IPS DF 6.9 (cell line): ENCODE results near the gene BABAM2.

Experiments used
- DNase-seq: peaks from one replicate; pipeline ENCODE4 v3.0.0-alpha.2; 2013; ENCODE audit warnings: low read depth, low spot score
- H3K27ac ChIP-seq: one replicate; pipeline ENCODE4 v1.5.1; 2013; ENCODE audit warnings: low read length, control low read depth
- H3K27me3 ChIP-seq: 2 replicates; pipeline ENCODE4 v1.6.1; 2013; ENCODE audit warnings: mild to moderate bottlenecking, low read length; ENCODE audit not compliant: control insufficient read depth, insufficient read depth
- H3K36me3 ChIP-seq: 2 replicates; pipeline ENCODE4 v1.6.1; 2013; ENCODE audit warnings: low read length; ENCODE audit not compliant: control insufficient read depth, insufficient read depth
- H3K4me1 ChIP-seq: 2 replicates; pipeline ENCODE4 v1.6.1; 2013; ENCODE audit warnings: low read length; ENCODE audit not compliant: control insufficient read depth, insufficient read depth
- H3K4me3 ChIP-seq: 2 replicates; pipeline ENCODE4 v1.5.1; 2013; ENCODE audit warnings: mild to moderate bottlenecking, low read length
- H3K9me3 ChIP-seq: 2 replicates; pipeline ENCODE4 v1.6.1; 2013; ENCODE audit warnings: low read length, inconsistent platforms; ENCODE audit not compliant: control insufficient read depth, insufficient read depth
- WGBS: extraction: QIAGEN DNeasy Blood & Tissue Kit; methylation state at CpG from one replicate; pipeline ENCODE4 v1.1.7; 2013; ENCODE audit warnings: mixed read lengths, missing lambda C conversion rate; ENCODE audit not compliant: insufficient read length, insufficient coverage; 5-methylcytosine and 5-hydroxymethylcytosine counted together

BABAM2 gene

DNA sequence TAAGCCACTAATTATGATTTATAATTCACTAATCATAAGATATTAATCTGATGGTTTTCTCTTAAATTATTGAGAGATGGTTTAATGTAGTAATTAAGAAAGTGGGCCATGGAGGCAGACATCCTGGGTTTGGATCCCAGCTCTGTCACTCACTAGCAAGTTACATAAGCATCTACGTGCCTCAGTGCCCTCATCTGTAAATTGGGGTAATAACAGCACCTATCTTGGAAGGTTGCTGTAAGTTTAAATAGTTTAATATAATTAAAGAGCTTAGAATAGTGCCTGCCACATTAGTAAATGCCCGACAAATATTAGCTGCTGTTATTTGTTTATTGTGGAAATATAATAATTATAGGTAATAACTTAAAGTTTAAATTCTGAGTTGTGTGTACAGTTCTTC lies 30.9 kb downstream of the BABAM2 start:
- Histone ChIP-seq H3K4me1 (no peaks in the 10 kb centered on the region; the same call in 1 of the 2 replicates), H3K27ac (no peak overlapping the region), H3K36me3 (no peaks in the 10 kb centered on the region), H3K9me3 (no peaks in the 10 kb centered on the region), H3K27me3 (no peaks in the 10 kb centered on the region), H3K4me3 (no peak overlapping the region)
- no peak for DNase-seq
- WGBS, result no CpG with 5 or more reads among the region's 2 CpGs

- no peak overlapping the region for H3K27ac ChIP-seq
- no peaks in the 10 kb centered on the region for H3K36me3 ChIP-seq
- H3K9me3 ChIP-seq, result no peaks in the 10 kb centered on the region
- H3K27me3 ChIP-seq, result no peaks in the 10 kb centered on the region
- H3K4me1 ChIP-seq, result no peaks in the 10 kb centered on the region
- WGBS, result no CpG with 5 or more reads among the region's 6 CpGs
- H3K4me3 ChIP-seq, result no peak overlapping the region
- DNase-seq, result no peak
Observed at GRCh38 chr2:27921880-27922547, 31.5 kb downstream of the BABAM2 start.

GRCh38 chr2:27922842-27923241 lies 32.3 kb downstream of the BABAM2 start:
- H3K27me3 ChIP-seq, result no peaks in the 10 kb centered on the region
- no CpG with 5 or more reads among the region's 1 CpG for WGBS
- H3K27ac ChIP-seq, result no peak overlapping the region
- H3K36me3 ChIP-seq, result no peaks in the 10 kb centered on the region
- no peaks in the 10 kb centered on the region for H3K4me1 ChIP-seq
- H3K4me3 ChIP-seq, result no peak overlapping the region
- H3K9me3 ChIP-seq, result no peaks in the 10 kb centered on the region
- DNase-seq, result no peak

GRCh38 chr2:27925766-27926472 lies 35.4 kb downstream of the BABAM2 start:
- H3K27ac ChIP-seq, result no peak overlapping the region
- no CpG with 5 or more reads among the region's 4 CpGs for WGBS
- no peaks in the 10 kb centered on the region for H3K4me1 ChIP-seq
- no peaks in the 10 kb centered on the region for H3K27me3 ChIP-seq
- H3K36me3 ChIP-seq, result no peaks in the 10 kb centered on the region
- H3K4me3 ChIP-seq, result no peak overlapping the region
- no peaks in the 10 kb centered on the region for H3K9me3 ChIP-seq
- no peak for DNase-seq

DNA sequence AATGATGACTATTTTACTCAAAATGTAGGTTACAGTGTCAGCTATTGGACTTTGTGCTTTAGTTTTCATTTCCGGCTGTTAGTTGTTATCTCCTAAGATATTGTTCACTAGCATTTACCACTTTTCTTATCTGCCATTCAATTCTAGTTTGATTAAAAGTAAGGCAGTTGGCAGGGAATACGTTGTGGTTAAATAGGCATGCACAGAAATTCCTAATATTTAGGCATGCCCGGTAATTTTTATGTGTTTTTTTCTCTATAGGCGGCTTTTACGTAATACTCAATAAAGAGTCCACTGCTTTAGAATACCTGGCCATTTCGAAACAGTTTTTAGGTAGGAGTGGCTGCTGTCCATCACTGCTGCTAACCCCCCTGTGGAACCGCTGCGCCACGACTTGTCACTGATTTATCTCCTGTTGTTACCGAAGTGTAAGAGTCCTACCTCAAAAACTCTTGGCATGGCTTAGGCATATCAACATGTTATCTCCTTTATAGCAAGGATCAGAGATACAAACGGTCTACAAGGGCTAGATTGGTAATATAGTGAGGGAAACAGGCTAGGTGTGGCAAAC lies 39.5 kb downstream of the BABAM2 start:
- Histone ChIP-seq H3K4me3 (no peak overlapping the region), H3K27ac (no peak overlapping the region), H3K36me3 (no peaks in the 10 kb centered on the region), H3K27me3 (no peaks in the 10 kb centered on the region), H3K4me1 (no peaks in the 10 kb centered on the region), H3K9me3 (no peaks in the 10 kb centered on the region)
- DNase-seq, result no peak
- WGBS, result no CpG with 5 or more reads among the region's 11 CpGs

GRCh38 chr2:27931361-27931950 lies 40.9 kb downstream of the BABAM2 start:
- no peaks in the 10 kb centered on the region for H3K4me1 ChIP-seq
- H3K36me3 ChIP-seq, result no peaks in the 10 kb centered on the region
- H3K27me3 ChIP-seq, result no peaks in the 10 kb centered on the region
- no peaks in the 10 kb centered on the region for H3K9me3 ChIP-seq
- H3K27ac ChIP-seq, result no peak overlapping the region
- H3K4me3 ChIP-seq, result no peak overlapping the region
- DNase-seq, result no peak
- WGBS, result no CpG with 5 or more reads among the region's 4 CpGs

GRCh38 chr2:27932396-27932795 lies 41.9 kb downstream of the BABAM2 start:
- no CpG with 5 or more reads among the region's 2 CpGs for WGBS
- Histone ChIP-seq H3K4me3 (no peak overlapping the region), H3K27me3 (no peaks in the 10 kb centered on the region), H3K27ac (no peak overlapping the region), H3K4me1 (no peaks in the 10 kb centered on the region), H3K9me3 (no peaks in the 10 kb centered on the region), H3K36me3 (no peaks in the 10 kb centered on the region)
- DNase-seq, result no peak

- H3K4me3 ChIP-seq, result no peak overlapping the region
- no peaks in the 10 kb centered on the region for H3K36me3 ChIP-seq
- no CpG with 5 or more reads among the region's 3 CpGs for WGBS
- H3K27me3 ChIP-seq, result no peaks in the 10 kb centered on the region
- H3K9me3 ChIP-seq, result no peaks in the 10 kb centered on the region
- no peak for DNase-seq
- H3K4me1 ChIP-seq, result no peaks in the 10 kb centered on the region
- no peak overlapping the region for H3K27ac ChIP-seq
Observed at GRCh38 chr2:27935026-27935425, 44.5 kb downstream of the BABAM2 start.

DNA sequence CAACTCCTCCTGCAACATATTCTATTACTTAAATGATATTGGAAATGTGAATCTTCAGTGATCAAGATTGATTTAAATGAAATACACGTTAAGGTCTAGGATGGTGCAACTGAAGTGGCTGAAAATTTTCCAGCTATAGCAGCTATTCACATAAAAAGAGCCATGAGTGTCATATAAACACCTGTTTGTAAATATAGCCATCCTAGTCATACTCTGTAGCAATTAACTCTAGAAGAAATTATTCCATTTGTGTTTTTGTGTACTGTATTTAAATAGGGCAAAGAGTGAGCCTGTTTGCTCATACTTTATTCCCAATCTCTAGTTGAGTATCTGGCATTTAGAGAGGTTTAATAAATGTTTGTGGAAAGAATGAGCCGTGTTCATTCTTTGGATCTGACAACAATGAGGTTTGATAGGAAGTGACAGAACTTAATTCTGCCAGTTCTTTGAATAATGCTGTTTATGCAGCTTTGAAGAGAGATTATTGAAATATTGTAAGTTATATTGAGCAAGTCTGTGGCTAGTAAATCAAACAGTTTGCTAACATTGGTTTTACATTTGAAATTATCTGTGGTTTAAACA lies 49.7 kb downstream of the BABAM2 start:
- Histone ChIP-seq H3K9me3 (no peaks in the 10 kb centered on the region), H3K27me3 (no peaks in the 10 kb centered on the region), H3K27ac (no peak overlapping the region), H3K36me3 (no peaks in the 10 kb centered on the region), H3K4me3 (no peak overlapping the region), H3K4me1 (no peaks in the 10 kb centered on the region)
- no CpG with 5 or more reads among the region's 2 CpGs for WGBS
- DNase-seq, result no peak

- Histone ChIP-seq H3K36me3 (no peaks in the 10 kb centered on the region), H3K4me3 (no peak overlapping the region), H3K9me3 (no peaks in the 10 kb centered on the region), H3K4me1 (no peaks in the 10 kb centered on the region), H3K27me3 (no peaks in the 10 kb centered on the region), H3K27ac (no peak overlapping the region)
- no CpG with 5 or more reads among the region's 5 CpGs for WGBS
- no peak for DNase-seq
Observed at GRCh38 chr2:27940982-27941381, 50.5 kb downstream of the BABAM2 start.
